Activated CD8-positive, alpha-beta memory T cell treated with anti-CD3 and anti-CD28 coated beads for 24 hours (primary cell): Measurements from ENCODE around the gene UBA52.
A peak's percentile ranks its signal among the peaks of the same experiment; 100 is the strongest.
"Not testable (repeated sequence)": the region's sequence is repeated elsewhere in the genome, so short reads cannot be mapped to it uniquely, and the experiment has no call there.

Experiments used
- DNase-seq: peaks from one replicate; pipeline ENCODE4 v3.0.0-alpha.2; 2020

UBA52 gene

DNA sequence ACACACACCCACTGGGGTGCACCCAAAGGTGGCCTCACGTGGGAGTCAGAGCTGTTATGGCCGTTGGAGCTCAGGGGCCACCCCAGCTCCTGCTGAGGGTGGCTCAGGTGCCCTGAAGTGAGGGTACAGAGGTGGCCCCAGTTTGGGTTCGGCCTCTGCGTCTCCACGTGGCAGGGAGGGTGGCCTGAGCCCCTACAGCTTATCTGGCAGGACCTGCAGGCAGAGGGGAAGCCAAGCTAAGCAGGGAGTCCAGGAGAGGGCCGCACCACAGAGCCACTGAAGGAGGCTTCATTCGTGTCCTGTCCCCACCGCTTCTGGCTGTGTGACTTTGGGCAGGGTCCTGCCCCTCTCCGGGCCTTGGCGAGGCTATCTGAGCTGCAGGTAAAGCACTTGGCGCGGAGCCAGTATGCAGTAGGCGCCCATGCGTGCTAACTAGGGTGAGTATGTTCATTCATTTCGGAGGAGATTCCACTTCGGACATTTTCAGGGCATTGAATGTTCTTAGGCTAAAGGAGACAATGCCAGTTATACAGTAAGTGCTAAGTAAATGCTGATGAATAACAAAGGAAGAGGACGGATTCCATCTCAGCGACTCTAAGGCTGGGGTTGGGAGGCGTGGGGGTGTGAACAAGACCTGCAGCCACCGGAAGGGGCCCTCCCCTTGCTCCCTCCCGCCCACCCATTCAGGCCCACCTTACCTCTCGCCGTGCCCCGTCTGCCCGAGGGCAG, 21.9 kb downstream of the UBA52 start:
- no peak for DNase-seq

- DNase-seq = peak; percentile 91
Measured at GRCh38 chr19:18594096-18594823, 22.6 kb downstream of the UBA52 start.

DNA sequence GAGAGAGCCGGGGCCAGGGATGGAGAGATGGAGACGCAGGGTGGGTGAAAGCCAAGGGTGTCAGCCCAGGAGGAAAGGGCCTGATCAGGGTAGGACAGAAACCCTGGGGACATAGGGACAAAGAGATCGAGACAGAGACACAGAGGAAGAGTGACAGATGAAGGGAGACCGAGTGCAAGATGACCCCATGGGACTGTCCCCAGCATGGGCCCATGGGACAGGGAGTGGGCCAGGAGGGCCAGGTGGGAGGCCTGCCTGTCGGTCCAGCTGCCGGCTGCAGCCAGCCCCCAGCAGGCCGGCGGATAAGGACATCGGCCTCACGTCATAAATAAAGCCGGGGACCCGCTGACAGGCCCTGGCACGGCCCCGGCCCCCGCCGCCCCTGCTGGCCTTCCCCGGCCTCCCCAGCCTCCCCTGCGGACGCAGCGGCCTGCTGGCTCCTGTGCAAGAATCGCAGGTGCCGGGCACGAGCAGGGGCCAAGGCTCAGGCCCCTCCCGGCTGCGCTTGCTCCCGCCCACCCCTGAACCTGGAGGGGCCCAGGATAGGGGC, 23.2 kb downstream of the UBA52 start:
- no peak for DNase-seq

GRCh38 chr19:18595475-18595874, 23.8 kb downstream of the UBA52 start:
- DNase-seq = no peak

GRCh38 chr19:18596752-18597157, 25.1 kb downstream of the UBA52 start:
- no peak for DNase-seq

DNA sequence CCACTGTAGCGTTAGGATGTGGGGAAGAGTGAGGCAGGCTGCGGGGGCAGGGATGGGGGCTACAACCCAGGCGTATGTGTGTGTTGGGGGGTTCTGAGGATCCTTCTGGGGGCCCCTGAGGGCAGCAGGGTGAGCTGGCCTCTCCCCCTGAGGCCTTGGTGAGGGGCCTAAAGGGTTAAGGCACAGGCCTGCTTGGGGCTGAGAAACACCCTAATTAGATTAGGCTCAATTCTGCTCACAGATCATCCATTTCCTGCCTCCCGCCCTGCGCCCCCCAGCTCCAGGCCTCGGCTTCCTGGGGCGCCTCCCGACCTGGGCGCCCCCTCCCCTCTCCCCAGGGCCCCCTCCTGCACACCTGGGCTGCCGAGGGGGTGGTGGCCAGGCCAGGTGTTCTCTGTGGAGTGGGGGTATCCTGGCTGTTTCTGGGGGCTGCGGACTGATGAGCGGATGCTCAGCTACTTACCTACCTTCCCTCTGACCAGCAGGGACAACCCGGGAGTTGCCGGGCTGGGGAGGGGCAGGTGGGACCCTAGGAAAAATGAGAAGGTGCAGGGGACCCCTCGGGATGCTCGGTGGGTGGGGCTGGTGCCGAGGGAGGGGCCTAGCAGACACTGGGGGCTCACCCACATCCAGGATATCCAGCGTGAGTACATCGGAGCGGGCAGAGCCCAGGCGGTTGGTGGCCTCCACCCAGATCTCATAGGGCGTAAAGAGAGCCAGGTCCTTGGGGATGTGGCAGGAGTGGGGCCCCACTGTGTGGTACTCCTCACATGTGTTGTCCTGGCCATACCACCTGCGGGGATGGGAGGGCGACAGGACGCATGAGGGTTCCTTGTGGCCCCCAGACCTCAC, 26.4 kb downstream of the UBA52 start:
- DNase-seq = no peak

GRCh38 chr19:18599485-18599884, 27.8 kb downstream of the UBA52 start:
- no peak for DNase-seq

DNA sequence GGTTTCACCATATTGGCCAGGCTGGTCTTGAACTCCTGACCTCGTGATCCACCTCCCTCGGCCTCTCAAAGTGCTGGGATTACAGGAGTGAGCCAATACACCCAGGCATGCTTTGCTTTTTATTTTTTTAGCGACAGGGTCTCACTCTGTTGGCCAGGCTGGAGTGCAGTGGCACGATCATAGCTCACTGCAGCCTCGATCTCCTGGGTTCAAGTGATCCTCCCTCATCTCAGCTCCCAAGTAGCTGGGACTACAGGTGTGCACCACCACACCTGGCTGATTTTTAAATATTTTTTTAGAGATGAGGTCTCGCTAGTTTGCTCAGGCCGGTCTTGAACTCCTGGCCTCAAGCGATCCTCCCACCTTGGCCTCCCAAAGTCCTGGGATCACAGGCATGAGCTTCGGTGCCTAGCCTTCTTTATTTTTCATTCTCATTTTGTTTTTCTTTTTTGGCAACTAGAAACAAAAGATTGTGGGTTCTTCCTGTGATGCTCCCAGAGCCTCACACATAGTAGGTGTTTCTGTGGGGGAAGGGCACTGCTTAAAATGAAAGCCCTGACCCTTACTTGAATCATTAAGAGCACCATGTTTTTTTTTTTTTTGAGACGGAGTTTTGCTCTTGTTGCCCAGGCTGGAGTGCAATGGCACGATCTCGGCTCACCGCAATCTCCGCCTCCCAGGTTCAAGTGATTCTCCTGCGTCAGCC, 29.2 kb downstream of the UBA52 start:
- DNase-seq = not testable (repeated sequence)

GRCh38 chr19:18601875-18602274, 30.2 kb downstream of the UBA52 start:
- DNase-seq = no peak

DNA sequence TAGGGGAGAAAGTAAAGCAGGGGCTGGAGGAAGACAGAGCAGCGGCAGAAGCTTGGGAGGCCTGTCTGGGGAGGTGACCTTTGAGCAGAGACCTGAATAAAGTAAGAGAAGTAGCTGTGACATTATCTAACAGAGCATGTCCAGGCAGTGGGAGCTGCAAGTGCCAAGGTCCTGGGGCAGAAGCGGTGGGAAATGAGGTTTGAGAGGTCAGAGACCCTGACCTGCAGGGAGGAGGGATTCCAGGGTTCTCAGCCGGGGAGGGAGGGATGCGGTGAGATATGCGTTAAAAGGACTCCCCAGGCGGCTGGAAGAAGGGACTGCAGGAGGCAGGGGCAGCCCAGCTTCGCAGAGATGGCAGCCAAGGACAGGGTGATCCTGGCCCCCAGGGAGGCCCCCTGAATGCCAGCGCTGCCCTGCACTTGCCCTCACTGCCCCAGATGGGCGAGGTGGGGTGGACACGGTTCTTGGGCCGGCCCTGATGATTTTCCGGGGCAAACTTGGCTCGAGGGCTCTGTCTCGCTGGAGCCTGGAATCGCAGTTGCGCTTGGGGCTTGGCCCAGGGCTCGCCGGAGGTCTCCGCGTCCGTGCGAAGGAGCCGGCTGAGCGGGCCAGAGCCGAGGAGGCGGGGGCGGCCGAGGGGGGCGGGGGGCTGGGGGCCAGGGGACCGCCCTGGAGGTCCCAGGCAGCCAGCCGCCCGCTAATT, 31.7 kb downstream of the UBA52 start:
- DNase-seq = peak; percentile 61

- no peak for DNase-seq
Measured at GRCh38 chr19:18603958-18604819, 32.5 kb downstream of the UBA52 start.

DNA sequence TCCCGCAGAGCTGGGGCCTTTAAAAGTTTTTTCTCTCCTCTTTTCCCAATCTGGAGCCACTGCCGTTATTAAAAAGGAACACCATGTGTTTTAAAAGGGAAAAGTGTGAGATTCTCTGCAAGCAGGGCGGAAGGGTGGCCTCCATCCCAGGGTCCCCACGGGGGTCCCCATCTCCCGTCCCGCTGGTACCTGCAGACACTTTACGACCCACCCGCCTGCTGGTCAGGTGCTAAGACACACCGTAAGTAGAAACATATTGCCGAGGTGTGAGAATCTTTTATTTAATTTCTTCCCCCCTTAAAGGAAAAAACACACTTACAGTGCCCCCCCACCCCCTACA, 33.1 kb downstream of the UBA52 start:
- DNase-seq = no peak

- DNase-seq = no peak
Measured at GRCh38 chr19:18605196-18605545, 33.5 kb downstream of the UBA52 start.

DNA sequence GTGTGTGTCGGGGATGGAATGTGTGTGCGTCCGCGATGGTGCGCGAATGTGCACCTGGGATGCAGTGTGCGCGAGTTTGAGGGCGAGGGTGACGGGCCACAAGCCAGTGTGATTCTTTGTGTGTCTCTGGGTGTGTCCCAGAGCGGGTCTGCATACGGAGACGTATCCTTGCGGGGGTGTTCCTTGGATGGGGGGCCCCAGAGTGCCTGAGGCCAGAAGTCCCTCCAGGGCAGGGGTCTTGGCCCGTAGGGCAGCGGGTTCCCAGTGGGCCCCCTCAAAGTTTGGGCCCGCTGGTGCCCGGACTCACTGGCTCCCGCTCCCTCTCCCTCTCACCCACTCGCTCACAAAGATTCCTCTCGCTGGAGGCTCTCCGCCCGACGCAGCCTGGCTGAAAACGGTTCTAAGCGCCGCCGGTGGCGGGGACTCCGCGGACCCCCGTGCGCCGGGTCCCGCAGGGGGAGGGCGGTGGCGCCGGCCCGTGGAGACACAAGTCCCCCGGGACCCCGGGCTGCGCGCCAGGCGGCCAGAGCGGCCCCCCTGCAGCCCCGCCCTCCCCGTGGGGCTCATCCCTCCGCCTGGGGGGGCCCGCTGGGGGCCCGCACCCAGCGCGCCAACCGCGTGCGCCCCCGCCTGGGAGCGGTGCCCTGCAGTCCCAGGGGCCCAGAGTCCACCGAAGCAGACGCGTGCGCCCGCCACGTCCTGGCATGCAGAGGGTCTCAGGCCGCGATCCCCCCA, 34.1 kb downstream of the UBA52 start:
- no peak for DNase-seq

DNA sequence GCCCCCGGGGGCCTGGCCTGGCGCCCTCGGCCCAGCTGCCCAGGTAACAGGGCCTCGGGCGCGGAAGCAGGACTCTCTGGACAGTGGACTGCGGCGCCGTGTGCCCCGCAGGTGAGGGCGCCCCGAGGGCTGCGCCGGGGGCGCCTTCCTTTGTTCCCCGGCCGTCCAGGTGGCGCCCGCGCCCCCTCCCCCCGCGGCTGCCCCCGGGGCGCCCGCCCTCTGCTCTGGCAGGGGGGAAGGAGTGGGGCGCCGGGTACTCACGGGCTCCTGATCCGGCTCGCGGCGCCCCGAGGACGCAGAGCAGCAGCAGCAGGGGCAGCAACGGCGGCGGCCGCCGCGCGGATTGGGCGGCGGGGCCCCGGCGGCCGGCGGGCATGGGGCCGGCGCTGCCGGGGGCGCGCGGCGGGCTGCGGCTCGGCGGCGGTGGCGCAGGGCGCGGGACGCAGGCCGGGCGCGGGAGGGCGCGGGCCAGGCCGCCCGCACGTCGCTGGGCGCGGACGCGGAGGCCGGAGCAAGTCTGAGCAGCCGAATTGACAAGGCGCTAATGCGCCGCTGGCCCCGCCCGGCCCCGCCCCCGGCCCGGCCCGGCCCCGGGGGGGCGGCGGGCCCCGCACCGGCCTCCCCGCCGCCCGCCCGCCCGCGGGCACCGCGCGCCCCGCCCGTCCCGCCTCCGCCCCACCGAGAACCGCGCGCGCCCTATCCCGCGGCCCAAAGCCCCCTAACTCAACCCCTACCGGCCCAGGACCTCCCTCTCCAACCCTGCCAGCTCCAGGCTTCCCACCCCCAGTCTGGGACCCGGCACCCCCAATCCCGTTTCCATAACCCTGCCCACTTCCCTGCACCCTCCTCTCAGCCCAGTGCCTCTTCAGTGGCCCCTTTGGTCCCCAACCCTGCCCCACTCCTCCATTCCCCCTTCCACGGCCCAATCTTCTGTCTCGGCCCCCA, 34.9 kb downstream of the UBA52 start, which contains the start of gene CRLF1:
CRLF1 (minus strand) TSS at position 519 of the 945 bp plus-strand sequence; CDS start at position 376, 143 bp downstream.
- DNase-seq = no peak

GRCh38 chr19:18607226-18608101, 35.8 kb downstream of the UBA52 start:
- DNase-seq = no peak

- no peak for DNase-seq
Measured at GRCh38 chr19:18608102-18608804, 36.6 kb downstream of the UBA52 start.
